Gastroesophageal sphincter (tissue), 4 donors: ENCODE measurements around the gene IDI1. TPM values are rescaled to one million over a fixed set of nuclear protein-coding genes. Genes with fewer than 3 reads are reported as not detected.

ENCODE experiments used
- ATAC-seq: fragments of 150-250 bp; one replicate; pipeline ENCODE4 v1.9.1; 2016; ENCODE audit warnings: mild to moderate bottlenecking, moderate library complexity
- H3K27ac ChIP-seq, 4 donors: fragments of 200-600 bp; sonication (generic) in 3 of 4; 1 replicate in 3 of 4; 2 replicates in 1 of 4; pipeline ENCODE4 v1.5.1; 2016 to 2019
- H3K27me3 ChIP-seq: fragments of 200-600 bp; sonication (generic); one replicate; pipeline ENCODE4 v1.5.1; 2019
- H3K36me3 ChIP-seq, 2 donors: fragments of 200-600 bp; sonication (generic); one replicate each; pipeline ENCODE4 v1.5.1; 2019; ENCODE audit warnings: control low read depth in 1 of 2
- H3K4me1 ChIP-seq, 3 donors: fragments of 200-600 bp; sonication (generic); 1 replicate in 2 of 3; 2 replicates in 1 of 3; pipeline ENCODE4 v1.5.1; 2016 to 2019; ENCODE audit warnings: control low read depth in 2 of 3
- H3K4me3 ChIP-seq, 2 donors: fragments of 200-600 bp; sonication (generic); one replicate each; pipeline ENCODE4 v1.5.1; 2019; ENCODE audit warnings: mild to moderate bottlenecking in 1 of 2, moderate library complexity in 1 of 2
- H3K9me3 ChIP-seq, 3 donors: fragments of 200-600 bp; sonication (generic); one replicate each; pipeline ENCODE4 v1.5.1; 2017 to 2019; ENCODE audit warnings: control low read depth in 2 of 3
- EP300 ChIP-seq: sonication (generic); formaldehyde crosslinking; IDR thresholded peaks from one replicate; pipeline ENCODE4 v1.6.1; 2017; ENCODE audit warnings: antibody characterized with exemption, mild to moderate bottlenecking
- POLR2A ChIP-seq, 2 donors: fragments of 450-650 bp; IDR thresholded peaks; one replicate each; pipeline ENCODE4 v1.6.1; 2017; ENCODE audit warnings: antibody characterized with exemption in 2 of 2, mild to moderate bottlenecking in 2 of 2, moderate library complexity in 1 of 2
- POLR2AphosphoS5 ChIP-seq: sonication (generic); formaldehyde crosslinking; IDR thresholded peaks from one replicate; pipeline ENCODE4 v1.6.1; 2017; ENCODE audit warnings: antibody characterized with exemption
- whole genome bisulfite sequencing, 2 donors: methylation state at CpG; one replicate each; pipeline ENCODE4 v1.1.5; 2018; ENCODE audit warnings: low coverage in 1 of 2; 5-methylcytosine and 5-hydroxymethylcytosine counted together
- total RNA-seq, 4 donors: library from RNA; depleted of rRNA; stranded (reverse); fragments of >200 nt; gene quantifications; one replicate each; pipeline ENCODE4 v1.1.0, GENCODE V29; 2016
- TF ChIP-seq, protein P1 (sequence below), 4 experiments: fragments of 200-600 bp in 2 of 4; fragments of 450-650 bp in 2 of 4; sonication (generic) in 1 of 4; IDR thresholded peaks; one replicate each; pipeline ENCODE4 v1.5.1; 2017 to 2019; ENCODE audit warnings: antibody characterized with exemption in 4 of 4, mild to moderate bottlenecking in 2 of 4, moderate library complexity in 2 of 4

Gene IDI1
- total RNA-seq, 4 donors from 2014 or later = 19.2 to 32.4 (median 29.5) TPM

DNA sequence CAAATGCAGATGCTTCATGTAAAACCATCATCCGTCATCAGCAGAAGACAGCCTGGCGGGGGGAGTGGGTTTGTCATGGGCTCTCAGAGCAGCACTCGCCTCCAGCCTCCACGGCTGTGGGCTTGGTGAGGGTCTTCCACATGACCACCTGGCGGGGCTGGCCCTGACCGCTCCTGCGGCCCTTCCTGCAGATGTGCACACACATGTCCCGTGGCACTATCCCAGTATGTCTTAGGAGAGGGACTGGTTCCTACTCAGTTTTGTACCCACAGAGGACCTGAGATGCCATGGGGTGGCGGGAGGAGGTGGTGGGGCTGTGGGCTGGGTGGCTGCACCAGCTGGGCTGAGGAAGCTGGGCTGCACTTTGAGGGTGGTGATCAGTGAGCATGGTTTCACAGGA lies 28.0 kb downstream of the IDI1 start:
- TF ChIP-seq POLR2AphosphoS5 (no peak), EP300 (no peak), POLR2A (IDR thresholded peaks at IDR 0.05) (no peak)
- TF ChIP-seq, protein P1, sequence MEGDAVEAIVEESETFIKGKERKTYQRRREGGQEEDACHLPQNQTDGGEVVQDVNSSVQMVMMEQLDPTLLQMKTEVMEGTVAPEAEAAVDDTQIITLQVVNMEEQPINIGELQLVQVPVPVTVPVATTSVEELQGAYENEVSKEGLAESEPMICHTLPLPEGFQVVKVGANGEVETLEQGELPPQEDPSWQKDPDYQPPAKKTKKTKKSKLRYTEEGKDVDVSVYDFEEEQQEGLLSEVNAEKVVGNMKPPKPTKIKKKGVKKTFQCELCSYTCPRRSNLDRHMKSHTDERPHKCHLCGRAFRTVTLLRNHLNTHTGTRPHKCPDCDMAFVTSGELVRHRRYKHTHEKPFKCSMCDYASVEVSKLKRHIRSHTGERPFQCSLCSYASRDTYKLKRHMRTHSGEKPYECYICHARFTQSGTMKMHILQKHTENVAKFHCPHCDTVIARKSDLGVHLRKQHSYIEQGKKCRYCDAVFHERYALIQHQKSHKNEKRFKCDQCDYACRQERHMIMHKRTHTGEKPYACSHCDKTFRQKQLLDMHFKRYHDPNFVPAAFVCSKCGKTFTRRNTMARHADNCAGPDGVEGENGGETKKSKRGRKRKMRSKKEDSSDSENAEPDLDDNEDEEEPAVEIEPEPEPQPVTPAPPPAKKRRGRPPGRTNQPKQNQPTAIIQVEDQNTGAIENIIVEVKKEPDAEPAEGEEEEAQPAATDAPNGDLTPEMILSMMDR (IDR thresholded peaks at IDR 0.05) = no peak
- Histone ChIP-seq H3K27ac (no peak overlapping the region), H3K9me3 (no peaks in the 10 kb centered on the region), H3K4me3 (no peak overlapping the region), H3K4me1 (no peaks in the 10 kb centered on the region), H3K27me3 (no peaks in the 10 kb centered on the region), H3K36me3 (peaks cover 0 to 51% of the 10 kb centered on the region in 2 donors)
- 85% methylated on average over 4 of the region's 9 CpGs; no CpG with 5 or more reads in 1 of the 2 donors for WGBS, 2 donors
- no peak for ATAC-seq

DNA sequence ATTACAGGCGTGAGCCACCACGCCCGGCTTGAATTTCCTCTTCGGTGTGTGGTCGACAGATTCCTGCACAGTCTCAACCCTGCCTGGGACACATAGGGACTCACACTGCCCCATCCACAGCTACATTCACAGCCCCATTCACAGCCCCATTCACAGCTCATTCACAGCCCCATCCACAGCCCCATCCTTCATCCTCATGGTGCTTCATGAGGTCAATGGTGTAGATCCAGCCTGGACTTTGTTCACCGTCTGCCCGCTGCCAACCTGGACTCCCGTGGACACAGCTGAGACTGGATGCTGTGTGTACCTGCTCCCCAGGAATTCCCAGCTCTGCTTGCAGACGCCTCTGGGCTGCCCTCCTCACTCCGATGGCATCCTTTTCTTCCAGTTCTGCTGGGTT lies 28.5 kb downstream of the IDI1 start:
- H3K36me3 ChIP-seq = peaks cover 0 to 56% of the 10 kb centered on the region in 2 donors
- no peak overlapping the region for H3K27ac ChIP-seq
- no peaks in the 10 kb centered on the region for H3K4me1 ChIP-seq
- H3K27me3 ChIP-seq = no peaks in the 10 kb centered on the region
- no peak for TF ChIP-seq POLR2A (IDR thresholded peaks at IDR 0.05)
- no peak for TF ChIP-seq POLR2AphosphoS5
- no peak for TF ChIP-seq EP300
- TF ChIP-seq, protein P1 (IDR thresholded peaks at IDR 0.05) = no peak
- 87 to 92% methylated on average over 2 to 8 of the region's 10 CpGs for WGBS, 2 donors
- ATAC-seq = no peak
- H3K9me3 ChIP-seq = no peaks in the 10 kb centered on the region
- no peak overlapping the region for H3K4me3 ChIP-seq

DNA sequence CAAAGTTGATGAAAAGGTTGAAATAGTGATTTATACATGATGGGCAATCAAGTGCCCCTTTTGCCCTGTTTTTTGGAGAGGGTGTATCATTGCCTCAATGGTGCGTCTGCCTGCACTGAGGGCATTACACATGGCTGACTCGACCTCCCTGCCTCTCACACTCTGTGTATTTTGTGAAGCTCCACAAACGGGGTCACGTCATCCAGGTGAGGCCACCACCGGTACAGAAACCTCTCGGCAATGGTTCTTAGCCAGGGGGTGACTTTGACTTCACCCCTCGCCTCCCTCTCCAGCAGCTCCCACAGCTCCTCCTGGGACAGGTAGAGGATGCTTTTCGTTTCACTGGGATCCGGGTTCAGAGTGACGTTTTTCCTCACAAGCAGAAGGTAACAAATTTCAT lies 29.6 kb downstream of the IDI1 start:
- Histone ChIP-seq H3K9me3 (no peaks in the 10 kb centered on the region), H3K27ac (no peak overlapping the region), H3K4me1 (no peaks in the 10 kb centered on the region), H3K27me3 (no peaks in the 10 kb centered on the region), H3K36me3 (peaks cover 0 to 65% of the 10 kb centered on the region in 2 donors), H3K4me3 (no peak overlapping the region)
- ATAC-seq = no peak
- WGBS, 2 donors = 72 to 89% methylated on average over 5 to 10 of the region's 10 CpGs
- no peak for TF ChIP-seq POLR2AphosphoS5
- TF ChIP-seq POLR2A (IDR thresholded peaks at IDR 0.05) = no peak
- TF ChIP-seq EP300 = no peak

DNA sequence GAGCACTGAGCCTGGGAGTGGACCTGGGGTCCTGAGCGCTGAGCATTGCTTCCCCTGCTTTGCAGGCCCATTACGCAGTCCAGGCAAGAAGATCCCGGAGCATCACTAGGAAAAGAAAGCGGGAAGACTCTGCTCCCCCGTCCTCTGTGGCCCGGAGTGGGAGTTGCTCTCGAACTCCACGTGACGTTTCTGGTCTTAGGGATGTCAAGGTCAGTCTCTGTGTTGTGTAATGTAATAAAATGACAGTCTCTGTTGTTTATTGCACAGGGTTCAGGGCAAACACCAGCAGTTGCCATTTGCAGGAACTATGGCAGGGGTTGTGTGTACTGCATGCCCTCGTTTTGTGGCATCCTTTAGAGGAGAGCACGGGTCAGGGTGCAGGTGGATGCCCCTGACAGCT lies 33.2 kb downstream of the IDI1 start:
- H3K36me3 ChIP-seq = peaks cover 0 to 98% of the 10 kb centered on the region in 2 donors
- 84 to 100% methylated on average over 1 to 4 of the region's 11 CpGs for WGBS, 2 donors
- no peak for ATAC-seq

DNA sequence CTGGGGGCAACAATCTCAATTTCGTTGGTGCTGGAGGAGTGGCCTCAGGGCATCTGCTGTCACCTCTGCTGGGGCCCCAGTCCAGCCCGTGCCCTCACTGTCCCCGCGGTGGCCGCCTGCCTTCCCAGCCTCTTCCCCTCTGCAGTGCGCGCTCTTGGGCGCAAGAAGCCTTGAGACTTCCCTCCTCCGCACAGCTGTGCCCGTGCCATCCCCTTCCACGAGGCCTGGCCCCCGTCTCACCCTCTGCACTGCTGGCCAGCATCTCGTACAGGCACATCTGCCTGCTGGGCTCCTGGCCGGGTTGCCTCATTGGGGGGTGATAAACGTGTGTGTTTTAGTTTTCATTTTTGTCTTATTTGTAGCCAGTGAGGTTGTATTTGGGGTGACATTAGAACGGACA lies 37.2 kb downstream of the IDI1 start:
- Histone ChIP-seq H3K27me3 (no peaks in the 10 kb centered on the region), H3K27ac (no peak overlapping the region), H3K4me1 (no peaks in the 10 kb centered on the region), H3K9me3 (no peaks in the 10 kb centered on the region), H3K36me3 (peaks cover 0 to 97% of the 10 kb centered on the region in 2 donors), H3K4me3 (no peak overlapping the region)
- WGBS, 2 donors = 88 to 93% methylated on average over 10 to 14 of the region's 16 CpGs
- no peak for ATAC-seq
- TF ChIP-seq POLR2AphosphoS5 = no peak
- no peak for TF ChIP-seq EP300
- TF ChIP-seq POLR2A (IDR thresholded peaks at IDR 0.05) = no peak
- TF ChIP-seq, protein P1 (IDR thresholded peaks at IDR 0.05) = no peak

More for the DNA sequence above, 33.2 kb downstream of the IDI1 start:
- no peak overlapping the region for H3K27ac ChIP-seq
- TF ChIP-seq POLR2A (IDR thresholded peaks at IDR 0.05) = no peak
- no peak for TF ChIP-seq POLR2AphosphoS5
- TF ChIP-seq, protein P1 (IDR thresholded peaks at IDR 0.05) = no peak
- H3K4me3 ChIP-seq = no peak overlapping the region
- H3K4me1 ChIP-seq = no peaks in the 10 kb centered on the region
- H3K9me3 ChIP-seq = no peaks in the 10 kb centered on the region
- no peaks in the 10 kb centered on the region for H3K27me3 ChIP-seq
